HG03280 (cell line): ENCODE data around the gene EYS.
"Not testable (repeated sequence)": the region's sequence is repeated elsewhere in the genome, so short reads cannot be mapped to it uniquely, and the experiment has no call there.

Source experiments
- ATAC-seq: cut with Tn5 transposase; IDR thresholded peaks from one replicate; pipeline ENCODE4 v1.9.1; 2021; ENCODE audit warnings: mild to moderate bottlenecking, moderate library complexity; ENCODE audit not compliant: unreplicated experiment

Gene EYS

DNA sequence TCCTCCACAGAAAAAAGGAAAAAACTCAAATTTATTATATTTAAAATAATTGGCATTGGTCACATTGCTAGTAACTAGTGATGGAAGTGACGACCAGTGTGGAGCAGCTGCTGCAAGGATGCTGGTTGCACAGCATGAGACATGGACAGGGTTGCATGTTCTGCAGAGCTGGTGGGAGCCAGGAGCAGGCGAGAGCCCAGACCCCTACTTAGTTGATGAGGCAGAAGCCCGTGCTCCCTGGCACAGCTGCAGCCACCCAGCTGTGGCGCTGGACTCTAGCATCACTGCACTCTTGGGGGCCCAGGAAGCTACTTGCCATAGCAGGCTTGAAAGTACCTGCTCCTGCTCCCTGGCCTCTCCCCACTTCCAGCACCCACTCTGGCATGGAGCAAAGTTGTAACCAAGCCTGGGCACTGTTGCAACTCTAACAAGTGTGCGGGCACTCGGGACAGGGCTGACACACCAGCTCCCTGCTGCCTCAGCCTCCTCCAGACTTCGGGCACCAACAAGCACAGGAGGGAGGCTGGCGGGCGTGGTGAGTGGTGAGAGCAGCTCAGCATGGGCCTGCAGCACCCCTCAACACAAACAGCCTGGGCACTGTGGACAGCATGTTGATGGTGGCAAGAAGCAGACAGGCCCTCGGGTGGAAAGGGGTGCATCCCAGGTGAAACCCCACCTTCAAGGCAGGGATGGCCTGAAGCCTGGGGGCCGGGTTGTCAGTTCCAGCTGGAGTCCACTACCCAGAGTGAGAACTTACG lies 69.6 kb downstream of the EYS start:
- ATAC-seq: no peak

DNA sequence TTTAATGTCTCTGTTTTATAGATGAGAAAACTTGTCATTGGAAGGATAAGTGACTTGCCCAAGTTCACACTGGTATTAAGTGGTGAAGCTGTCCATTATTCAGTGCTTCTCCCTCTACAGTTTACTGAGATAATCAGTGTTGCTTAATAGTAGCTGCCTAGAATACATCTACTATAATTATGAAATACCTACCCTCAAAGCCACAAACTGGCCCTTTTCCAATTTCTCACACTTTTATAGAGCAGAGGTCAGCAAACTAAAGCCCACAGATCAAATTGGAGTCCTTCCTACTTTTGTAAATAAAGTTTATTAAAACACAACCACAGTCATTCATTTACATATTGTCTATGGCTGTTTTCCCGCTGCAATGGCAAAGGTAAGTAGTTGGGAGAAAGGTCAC lies 73.5 kb downstream of the EYS start:
- ATAC-seq: no peak

DNA sequence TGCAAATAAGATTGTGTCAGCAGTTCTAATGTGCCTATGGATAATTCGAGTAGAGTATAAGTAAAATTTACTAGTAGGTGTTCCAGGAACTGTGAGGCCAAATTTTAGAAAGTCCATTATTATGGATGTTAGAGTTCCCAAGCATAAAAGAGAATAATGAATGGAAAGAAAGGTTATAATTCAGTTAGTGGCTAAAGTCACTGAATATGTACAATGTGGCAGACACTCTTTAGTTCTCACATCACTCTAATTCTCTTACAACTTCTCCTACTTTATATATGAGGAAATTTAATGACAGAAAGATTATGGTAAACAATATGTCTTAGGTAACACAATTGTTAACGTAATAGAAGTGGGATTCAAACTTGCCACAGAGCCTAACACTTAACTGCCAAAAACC lies 75.3 kb downstream of the EYS start:
- ATAC-seq: no peak

DNA sequence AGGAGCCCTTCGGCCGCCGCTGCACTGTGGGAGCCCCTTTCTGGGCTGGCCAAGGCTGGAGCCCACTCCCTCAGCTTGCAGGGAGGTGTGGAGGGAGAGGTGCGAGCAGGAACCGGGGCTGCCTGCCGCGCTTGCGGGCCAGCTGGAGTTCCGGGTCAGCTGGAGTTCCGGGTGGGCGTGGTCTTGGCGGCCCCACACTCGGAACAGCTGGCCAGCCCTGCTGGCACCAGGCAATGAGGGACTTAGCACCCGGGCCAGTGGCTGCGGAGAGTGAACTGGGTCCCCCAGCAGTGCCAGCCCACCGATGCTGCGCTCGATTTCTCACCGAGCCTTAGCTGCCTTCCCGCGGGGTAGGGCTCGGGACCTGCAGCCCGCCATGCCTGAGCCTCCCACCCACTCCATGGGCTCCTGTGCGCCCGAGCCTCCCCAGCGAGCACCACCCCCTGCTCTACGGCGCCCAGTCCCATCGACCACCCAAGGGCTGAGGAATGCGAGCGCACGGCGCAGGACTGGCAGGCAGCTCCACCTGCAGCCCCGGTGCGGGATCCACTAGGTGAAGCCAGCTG lies 79.5 kb downstream of the EYS start:
- not testable (repeated sequence) for ATAC-seq

DNA sequence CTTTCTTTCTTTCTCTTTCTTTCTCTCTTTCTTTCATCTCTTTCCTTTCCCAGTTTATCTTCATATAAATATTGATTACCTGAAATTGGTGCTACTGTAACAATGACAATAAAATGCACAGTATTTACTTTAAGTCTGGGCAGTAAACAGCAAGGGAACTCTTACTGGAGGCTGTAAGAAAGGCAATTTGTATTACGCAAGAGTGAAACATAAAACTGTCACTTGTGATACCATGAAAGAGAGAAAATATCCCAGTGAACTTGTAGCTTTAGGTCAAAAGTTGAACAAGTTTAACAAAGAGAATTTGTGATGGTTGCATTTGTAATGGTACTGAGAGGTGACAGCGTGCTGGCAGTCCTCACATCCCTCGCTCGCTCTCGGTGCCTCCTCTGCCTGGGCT lies 80.0 kb downstream of the EYS start:
- ATAC-seq: no peak

DNA sequence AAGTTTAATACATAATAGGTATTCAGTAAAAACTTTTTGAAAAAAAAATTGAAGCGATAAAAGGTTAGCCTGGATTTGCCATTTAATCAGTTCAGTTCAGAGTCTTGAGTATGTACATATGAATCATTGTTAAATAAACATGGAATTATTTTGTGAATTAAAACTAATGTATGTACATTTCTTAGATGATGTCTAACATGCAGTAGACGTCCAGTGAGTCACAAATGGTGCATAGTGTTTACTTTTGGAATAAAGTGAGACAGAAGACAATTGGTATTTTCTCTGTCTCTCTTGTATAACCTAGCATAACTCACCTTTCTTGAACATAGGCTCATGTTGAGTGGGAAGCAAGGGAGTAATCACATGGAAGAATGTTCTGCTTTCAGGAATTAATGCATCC lies 83.5 kb downstream of the EYS start:
- ATAC-seq: no peak

DNA sequence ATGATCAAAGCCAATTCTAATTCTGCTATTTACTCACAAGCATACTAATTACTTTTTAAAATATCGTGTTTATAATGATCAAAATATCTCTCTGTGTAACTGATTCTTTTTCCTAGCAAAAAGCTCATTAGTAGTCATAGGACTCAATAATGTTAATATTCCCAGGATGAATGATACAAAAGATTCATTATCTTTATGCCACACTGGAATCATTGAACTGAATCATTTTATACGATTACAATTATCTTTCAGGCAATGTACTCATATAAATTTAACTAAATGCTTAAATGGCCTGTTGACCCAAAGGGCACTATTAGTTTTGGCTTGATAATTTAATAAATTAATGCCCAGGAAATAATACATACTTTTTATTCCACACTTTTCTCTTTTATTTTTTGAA lies 96.3 kb downstream of the EYS start:
- ATAC-seq: no peak

DNA sequence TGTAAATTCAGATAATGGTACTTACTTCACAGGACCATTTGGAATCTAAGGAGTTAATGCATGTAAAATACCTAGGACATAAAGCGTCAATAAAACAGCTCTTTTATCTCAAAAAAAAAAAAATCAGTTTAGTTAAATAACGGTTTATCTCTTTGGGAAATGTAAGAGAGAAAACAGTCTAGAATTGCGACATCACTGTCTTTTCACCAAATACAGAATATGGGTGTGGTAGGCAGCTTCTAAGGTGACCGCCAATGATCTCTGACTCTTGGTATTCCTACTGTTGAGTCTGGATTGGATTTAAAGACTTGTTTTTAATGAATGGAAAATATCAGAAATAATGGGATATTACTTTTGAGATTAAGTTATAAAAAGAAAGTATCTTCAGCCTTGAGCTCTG lies 111.5 kb downstream of the EYS start:
- ATAC-seq: no peak

DNA sequence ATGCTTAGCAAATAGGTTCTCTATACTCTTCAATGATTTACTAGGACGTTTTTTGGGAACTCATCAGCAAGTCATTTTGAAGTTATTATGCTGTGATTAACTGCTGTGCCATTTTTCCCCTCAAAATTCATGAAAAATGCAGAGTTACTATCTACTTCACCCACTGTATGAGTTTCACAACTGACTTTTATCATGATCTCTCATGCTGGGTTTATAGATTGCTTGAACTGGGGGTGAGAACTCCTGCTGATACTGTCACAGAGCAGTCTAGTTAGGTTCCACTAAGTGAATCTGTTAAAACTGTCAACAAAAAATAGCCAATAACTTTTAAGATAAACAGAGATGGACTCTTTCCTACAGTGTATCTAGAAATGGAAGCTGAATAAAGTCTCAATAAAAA lies 136.7 kb downstream of the EYS start:
- ATAC-seq: no peak

DNA sequence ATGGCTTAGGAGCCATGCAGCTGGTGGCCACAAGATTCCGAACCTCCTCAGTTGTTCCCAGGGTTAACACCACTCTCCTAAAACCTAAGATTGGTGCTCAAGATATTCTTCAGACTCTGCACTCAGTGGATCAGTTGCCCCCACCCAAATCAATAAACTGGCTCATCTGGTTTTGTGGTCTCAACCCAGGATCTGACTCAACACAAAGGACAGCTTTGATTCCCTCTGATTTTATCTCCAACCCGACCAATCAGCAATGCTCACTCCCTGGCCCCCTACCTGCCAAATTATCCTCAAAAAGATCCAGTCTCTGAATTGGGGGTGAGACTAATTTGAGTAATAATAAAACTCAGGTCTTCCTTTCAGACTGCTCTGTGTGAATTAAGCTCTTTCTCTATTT lies 137.5 kb downstream of the EYS start:
- ATAC-seq: no peak

DNA sequence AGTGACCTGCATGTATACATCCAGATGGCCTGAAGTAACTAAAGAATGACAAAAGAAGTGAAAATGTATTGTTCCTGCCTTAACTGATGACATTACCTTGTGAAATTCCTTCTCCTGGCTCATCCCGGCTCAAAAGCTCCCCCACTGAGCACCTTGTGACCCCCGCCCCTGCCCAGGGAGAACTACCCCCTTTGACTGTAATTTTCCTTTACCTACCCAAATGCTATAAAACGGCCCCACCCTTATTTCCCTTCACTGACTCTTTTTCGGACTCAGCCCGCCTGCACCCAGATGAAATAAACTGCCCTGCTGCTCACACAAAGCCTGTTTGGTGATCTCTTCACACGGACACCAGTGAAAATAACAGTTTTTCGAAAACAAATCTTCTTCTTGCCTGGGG lies 138.0 kb downstream of the EYS start:
- not testable (repeated sequence) for ATAC-seq

DNA sequence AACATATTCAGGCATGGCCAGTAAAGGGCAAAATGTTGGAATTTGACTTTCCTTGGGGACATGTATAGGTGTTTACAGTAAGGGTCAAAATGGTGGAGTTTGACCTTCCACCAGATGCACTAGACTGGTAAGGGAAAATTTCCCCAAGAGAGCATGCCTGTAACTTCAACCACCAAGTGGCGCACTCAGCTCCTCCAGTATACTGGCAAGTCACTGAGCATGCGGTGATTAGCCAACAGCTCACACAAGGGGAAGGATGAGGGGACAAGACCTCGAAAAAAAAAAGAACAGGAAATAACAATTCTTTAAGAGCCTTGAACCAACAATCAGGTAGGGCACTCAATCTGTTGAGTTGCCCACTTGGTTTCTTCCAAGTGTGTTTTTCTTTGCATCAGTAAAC lies 140.9 kb downstream of the EYS start:
- no peak for ATAC-seq

DNA sequence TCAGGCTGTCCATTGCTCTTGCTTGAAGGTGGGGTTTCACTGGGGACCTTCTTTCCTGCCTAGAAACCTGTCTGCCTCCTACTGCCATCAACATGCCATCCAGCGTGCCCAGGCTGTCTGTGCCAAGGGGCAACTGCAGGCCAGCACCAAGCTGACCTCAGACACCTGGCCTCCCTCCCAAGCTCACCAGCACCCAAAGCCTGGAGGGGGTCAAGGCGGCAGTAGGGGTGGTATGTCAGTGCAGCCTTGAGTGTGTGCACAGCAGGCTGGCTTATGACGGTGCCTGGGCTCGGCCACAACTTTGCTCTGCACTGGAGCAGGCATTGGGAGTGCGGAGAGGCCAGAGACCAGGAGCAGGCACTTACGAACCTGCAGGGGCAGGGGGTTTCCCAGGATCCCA lies 149.0 kb downstream of the EYS start:
- ATAC-seq: no peak

DNA sequence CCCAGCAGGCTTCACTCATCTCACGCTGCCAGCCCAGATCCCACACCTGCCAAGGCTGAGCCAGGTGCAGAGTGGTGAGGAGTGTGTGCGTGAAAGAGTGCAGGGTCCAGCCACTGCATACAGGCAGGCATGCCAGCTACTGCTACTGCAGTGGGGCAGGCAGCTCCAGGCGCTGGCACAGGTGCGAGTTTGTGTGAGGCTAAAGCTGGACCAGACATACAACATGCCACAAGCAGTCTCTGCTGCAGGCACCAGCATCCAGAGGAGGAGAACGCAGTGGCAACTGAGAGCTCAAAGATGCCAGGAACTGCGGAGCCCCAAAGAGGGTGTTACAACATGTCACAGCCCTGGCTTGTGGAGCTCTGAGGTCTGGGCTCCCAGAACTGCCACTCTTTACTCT lies 149.8 kb downstream of the EYS start:
- ATAC-seq: no peak

DNA sequence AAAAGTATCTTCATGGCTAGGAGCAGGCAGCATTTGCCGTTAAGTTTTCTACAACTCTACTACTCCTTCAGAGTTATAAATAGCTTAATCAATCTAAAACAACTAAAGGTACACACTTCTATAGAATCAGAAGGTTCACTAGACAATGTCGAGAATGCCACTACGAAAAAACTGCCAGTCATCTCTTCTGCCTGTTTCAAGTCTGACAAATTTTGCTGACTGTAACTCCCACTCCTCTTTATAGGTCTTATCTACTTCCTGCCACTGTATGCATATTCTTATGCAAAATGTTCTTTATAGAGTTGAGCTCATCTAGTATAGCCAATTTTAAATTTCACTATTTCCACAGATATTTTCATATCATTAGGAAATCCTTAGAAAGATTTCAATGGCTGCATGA lies 160.1 kb downstream of the EYS start:
- no peak for ATAC-seq

DNA sequence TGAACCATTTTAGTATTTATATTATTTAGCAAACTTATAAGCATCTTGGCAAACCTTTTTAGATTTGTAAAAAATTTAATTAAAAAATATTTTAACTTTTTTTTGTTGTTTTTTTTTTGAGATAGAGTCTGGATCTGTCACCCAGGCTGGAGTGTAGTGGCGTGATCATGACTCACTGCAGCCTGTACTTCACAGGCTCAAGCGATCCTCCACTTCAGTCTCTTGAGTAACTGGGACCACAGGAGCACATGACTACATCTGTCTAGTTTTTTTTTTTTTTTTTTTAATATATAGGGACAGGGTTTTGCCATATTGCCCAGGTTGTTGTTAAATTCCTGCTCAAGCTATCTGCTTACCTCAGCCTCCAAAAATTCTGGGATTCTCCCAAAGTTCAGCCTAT lies 161.1 kb downstream of the EYS start:
- no peak for ATAC-seq

DNA sequence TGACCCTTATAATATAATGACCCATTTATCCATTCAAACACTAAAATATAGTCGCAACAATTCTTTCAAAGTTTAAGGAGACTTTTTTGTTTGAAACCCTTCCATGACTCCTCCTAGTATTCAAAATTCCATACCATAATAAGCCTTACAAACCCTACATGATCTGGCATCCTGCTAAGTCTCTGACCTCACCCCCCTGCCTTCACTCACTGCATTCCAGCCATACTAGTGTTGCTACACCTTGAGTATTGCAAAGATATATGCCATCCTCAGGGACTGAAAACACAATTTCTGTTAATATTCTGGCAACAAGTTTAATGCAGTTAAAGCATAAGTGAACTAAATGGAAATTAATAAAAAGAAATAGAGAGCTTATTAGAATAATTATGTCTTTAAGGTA lies 168.4 kb downstream of the EYS start:
- no peak for ATAC-seq

DNA sequence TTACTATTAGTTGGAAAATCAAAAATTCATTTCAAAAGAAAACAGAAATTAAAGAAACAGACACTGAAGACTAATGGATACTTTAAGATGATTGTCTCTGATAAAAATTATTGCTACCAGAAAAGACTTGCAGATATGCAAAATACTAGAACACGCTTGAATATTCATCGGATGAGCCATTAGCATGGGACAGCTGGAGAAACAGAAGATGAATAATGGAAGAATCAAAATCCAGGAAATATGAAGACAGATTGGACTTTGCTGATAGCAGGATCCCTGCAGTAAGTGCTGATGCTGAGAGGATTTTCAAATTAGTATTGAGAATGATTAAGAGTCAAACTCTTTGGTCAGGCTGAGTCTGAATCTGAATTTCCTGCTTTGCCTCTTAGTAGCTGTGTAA lies 169.4 kb downstream of the EYS start:
- no peak for ATAC-seq

DNA sequence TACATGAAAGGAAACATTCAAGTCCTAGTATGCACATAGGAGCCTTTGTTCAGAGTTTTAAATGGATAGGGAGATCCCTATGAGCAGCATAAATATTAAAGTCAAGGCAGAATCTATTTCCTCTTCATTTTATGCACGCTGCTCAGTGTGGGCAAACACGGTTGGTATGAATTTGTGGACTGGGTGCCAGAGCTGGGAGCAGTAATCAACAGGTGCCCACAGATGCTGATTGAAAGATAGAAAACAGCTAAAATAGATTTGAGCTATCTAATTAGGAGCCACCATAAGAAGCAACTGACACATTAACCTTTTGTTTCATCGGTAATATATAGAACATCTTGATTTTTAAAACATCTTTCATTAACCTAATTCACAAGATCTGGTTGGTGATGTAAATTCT lies 175.5 kb downstream of the EYS start:
- no peak for ATAC-seq

DNA sequence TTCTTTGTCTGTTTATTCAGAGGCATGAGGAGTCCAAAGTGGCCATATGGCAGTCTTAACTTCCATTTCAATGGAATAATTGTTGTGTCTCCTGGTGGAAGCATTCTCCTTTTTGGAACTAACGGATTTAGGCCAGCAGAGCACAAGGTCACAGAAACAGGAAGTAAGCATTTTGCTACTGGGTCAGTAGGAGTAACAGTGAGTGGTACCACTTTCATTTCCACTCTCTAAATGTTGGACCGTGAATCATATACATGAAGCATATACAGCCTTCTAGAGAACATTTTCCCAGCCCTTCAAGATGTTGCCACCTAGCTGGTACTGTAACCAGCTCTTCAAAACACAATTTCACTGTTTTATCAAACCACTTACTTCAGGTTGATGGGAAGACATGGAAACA lies 182.8 kb downstream of the EYS start:
- no peak for ATAC-seq

DNA sequence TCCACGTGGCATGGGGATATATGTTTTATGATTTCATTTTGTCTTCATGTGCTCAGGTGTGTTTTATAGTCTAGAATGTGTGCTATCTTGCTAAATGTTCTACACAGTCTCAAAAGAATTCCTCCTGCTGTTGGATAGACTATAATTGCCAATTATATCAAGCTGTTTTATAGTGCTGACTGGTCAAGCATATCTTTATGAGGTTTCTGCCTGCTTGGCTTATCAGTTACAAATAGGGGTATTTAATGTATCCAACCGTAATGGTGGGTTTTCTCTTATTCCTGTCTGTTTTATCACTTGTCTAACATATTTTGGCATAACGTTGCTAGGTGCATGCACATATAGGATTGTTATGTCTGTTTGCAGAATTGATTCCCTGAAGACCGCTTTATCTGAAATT lies 201.3 kb downstream of the EYS start:
- ATAC-seq: no peak

DNA sequence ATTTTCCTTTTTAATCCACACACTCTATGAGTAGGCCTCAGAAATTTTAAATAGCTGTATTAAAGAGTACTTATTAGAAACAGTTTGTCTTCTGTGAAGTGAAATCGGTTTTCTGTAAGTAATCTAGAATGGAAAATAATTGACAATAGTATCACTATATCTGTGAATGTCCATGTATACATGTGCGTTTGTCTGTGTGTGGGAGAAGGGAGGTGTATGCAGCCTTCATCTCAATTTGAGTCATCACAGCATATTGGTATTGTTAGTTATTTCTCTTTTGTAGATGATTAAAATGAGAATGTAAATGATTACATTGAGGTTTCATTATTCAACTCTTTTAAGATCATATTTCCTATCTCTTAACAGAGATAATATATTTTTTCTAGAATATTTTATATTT lies 206.0 kb downstream of the EYS start:
- ATAC-seq: no peak

DNA sequence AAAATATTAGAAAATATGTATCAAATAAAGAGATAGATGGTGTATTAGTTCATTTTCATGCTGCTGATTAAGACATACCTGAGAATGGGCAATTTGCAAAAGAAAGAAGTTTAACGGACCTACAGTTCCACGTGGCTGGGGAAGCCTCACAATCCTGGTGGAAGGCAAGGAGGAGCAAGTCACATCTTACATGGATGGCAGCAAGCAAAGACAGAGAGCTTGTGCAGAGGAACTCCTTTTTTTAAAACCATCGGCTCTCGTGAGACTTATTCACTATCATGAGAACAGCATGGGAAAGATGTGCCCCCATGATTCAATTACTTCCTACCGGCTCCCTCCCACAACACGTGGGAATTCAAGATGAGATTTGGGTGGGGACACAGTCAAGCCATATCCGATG lies 223.4 kb downstream of the EYS start:
- ATAC-seq: not testable (repeated sequence)
